WERI-Rb-1 (cell line): ENCODE results near the gene DSG1.

ENCODE experiments used
- DNase-seq: peaks from one replicate; pipeline ENCODE4 v3.0.0-alpha.2; 2020
- H3K27ac ChIP-seq: fragments of 250-450 bp; sonication (Bioruptor Pico); 2 replicates; pipeline ENCODE4 v1.5.1; 2020; ENCODE audit warnings: mild to moderate bottlenecking, moderate library complexity
- H3K27me3 ChIP-seq: fragments of 250-450 bp; sonication (Bioruptor Pico); 2 replicates; pipeline ENCODE4 v1.5.1; 2021; ENCODE audit warnings: mild to moderate bottlenecking, low read depth, moderate library complexity; ENCODE audit not compliant: insufficient read depth, severe bottlenecking
- H3K36me3 ChIP-seq: fragments of 250-450 bp; sonication (Bioruptor Pico); 2 replicates; pipeline ENCODE4 v1.5.1; 2020; ENCODE audit warnings: mild to moderate bottlenecking, moderate library complexity
- H3K4me3 ChIP-seq: 2 replicates; pipeline ENCODE4 v1.5.1; 2011; ENCODE audit warnings: low read depth, mild to moderate bottlenecking, control low read depth, low read length
- H3K9me3 ChIP-seq: fragments of 250-450 bp; sonication (Bioruptor Pico); 2 replicates; pipeline ENCODE4 v1.5.1; 2021; ENCODE audit warnings: mild to moderate bottlenecking, moderate library complexity; ENCODE audit not compliant: severe bottlenecking
- CTCF ChIP-seq: IDR thresholded peaks from 2 replicates; pipeline ENCODE4 v1.5.1; 2011; ENCODE audit warnings: low read depth, mild to moderate bottlenecking, control low read depth, inconsistent platforms, low read length

The DSG1 gene

GRCh38 chr18:31317860-31318259 lies at the start of gene DSG1:
Gene DSG1, plus strand, starts transcription at chr18:31318160. Its CDS starts 141 bp downstream, at chr18:31318301.
- Histone ChIP-seq H3K4me3 (no peak within 1 kb of the TSS), H3K27me3 (no peaks in the 10 kb centered on the region), H3K27ac (no peak within 1 kb of the TSS), H3K9me3 (no peaks in the 10 kb centered on the region), H3K36me3 (no peaks in the 10 kb centered on the region)
- TF ChIP-seq CTCF: no peak
- DNase-seq: no peak

GRCh38 chr18:31268985-31269406 lies 49.0 kb upstream of the DSG1 start:
- Histone ChIP-seq H3K4me3 (no peak overlapping the region), H3K9me3 (no peaks in the 10 kb centered on the region), H3K36me3 (no peaks in the 10 kb centered on the region), H3K27me3 (no peaks in the 10 kb centered on the region), H3K27ac (no peak overlapping the region)
- DNase-seq: no peak
- no peak for TF ChIP-seq CTCF

- Histone ChIP-seq H3K4me3 (no peak overlapping the region), H3K27me3 (no peaks in the 10 kb centered on the region), H3K27ac (no peak overlapping the region), H3K36me3 (no peaks in the 10 kb centered on the region), H3K9me3 (no peaks in the 10 kb centered on the region)
- DNase-seq: no peak
- no peak for TF ChIP-seq CTCF
Measured at GRCh38 chr18:31269566-31269965, 48.4 kb upstream of the DSG1 start.

DNA sequence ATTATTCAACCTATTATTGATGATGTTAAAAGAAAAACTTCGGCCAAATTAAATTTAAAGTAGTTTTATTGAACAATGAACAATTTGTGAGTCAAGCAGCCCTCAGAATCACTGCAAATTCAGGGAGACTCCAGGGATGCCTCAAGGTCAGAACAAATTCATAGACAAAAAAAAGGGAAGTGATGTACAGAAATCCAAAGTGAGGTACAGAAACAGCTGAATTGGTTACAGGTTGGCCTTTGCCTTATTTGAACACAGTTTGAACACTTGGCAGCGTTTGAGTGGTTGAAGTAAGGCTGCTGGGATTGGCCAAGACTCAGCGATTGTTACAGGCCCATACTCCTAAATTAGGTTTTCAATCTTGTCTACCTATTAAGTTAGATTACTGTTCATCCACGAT lies 47.4 kb upstream of the DSG1 start:
- H3K36me3 ChIP-seq: no peaks in the 10 kb centered on the region
- no peaks in the 10 kb centered on the region for H3K27me3 ChIP-seq
- no peak overlapping the region for H3K27ac ChIP-seq
- H3K9me3 ChIP-seq: no peaks in the 10 kb centered on the region
- no peak for DNase-seq
- no peak for TF ChIP-seq CTCF
- H3K4me3 ChIP-seq: no peak overlapping the region

DNA sequence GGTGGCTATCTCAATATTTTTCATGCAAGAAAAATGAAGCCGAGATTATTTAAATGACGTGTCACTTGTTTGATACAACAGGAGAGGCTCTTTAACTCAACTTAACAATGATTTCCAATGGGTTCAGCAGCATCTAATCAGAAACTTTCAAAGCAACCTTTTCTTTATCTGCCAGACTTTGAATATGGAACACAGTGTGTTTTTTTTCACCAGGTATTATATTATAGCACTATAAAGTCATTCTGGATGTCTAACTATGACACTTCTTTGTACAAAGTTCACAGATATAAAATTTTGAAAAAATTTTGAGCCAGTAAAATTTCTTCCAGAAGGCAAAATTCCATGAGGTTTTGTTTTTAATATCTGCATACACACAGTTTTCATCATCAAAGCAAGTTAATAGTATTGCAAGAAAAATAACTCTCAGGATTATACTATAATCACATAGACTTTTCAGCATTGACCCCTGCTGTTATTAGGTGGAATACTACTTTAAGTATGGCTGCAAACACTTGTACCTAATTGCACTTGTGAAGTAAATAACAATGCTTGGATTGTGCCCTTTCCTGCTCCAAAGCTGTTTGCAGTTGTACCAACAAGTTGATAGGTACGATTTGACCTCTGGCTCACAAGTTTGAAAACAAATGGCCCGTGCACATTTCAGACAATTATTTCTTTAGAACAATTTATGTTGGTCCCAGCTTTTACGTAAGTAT lies 44.0 kb upstream of the DSG1 start:
- Histone ChIP-seq H3K36me3 (no peaks in the 10 kb centered on the region), H3K4me3 (no peak overlapping the region), H3K9me3 (no peaks in the 10 kb centered on the region), H3K27me3 (no peaks in the 10 kb centered on the region), H3K27ac (no peak overlapping the region)
- no peak for DNase-seq
- TF ChIP-seq CTCF: no peak

DNA sequence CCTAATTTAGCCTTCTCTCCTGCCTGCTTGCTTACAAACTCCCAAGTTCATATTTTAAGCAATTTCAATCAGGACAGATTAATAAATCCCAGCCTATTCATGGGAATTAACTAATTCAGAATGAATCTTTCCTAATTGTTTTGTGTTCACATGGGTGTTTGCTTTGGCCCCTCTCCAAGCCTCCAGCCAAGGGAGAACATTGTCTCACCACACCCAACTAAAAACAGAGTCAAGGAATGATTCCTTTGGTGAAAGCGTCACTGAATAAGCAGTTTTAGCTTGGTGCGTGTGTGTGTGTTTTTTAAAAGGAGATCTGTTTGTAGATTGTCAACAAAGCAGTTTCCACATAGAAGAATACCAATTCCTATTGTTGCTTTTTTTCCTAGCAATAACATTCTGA lies 43.0 kb upstream of the DSG1 start:
- DNase-seq: no peak
- Histone ChIP-seq H3K36me3 (no peaks in the 10 kb centered on the region), H3K9me3 (no peaks in the 10 kb centered on the region), H3K27ac (no peak overlapping the region), H3K4me3 (no peak overlapping the region), H3K27me3 (no peaks in the 10 kb centered on the region)
- no peak for TF ChIP-seq CTCF
